IPS DF 19.7 (cell line): ENCODE data around the gene PRMT1.
"Not testable (repeated sequence)": the region's sequence is repeated elsewhere in the genome, so short reads cannot be mapped to it uniquely, and the experiment has no call there.

ENCODE experiments used
- DNase-seq: peaks from one replicate; pipeline ENCODE4 v3.0.0-alpha.2; 2013; ENCODE audit warnings: low read depth, low spot score

The PRMT1 gene

DNA sequence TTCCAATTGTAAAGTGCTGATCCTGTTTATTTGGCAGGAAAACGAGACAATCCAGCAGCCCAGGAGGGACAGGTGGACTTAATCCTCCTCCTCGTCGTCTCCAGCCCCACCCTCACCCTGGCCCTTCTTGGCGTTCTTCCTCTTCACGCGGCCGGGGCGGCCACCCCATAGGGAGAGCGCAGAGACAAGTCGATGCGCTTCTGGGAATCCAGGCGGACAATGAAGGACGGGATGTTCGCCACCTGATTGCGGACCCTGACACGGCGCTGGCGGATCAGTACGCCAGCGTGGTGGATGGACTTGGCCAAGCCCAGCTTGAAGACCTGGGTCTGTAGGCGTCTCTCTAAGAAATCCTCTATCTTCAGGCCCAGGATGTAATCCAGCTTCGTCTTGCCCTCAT lies 42.3 kb downstream of the PRMT1 start:
- not testable (repeated sequence) for DNase-seq

DNA sequence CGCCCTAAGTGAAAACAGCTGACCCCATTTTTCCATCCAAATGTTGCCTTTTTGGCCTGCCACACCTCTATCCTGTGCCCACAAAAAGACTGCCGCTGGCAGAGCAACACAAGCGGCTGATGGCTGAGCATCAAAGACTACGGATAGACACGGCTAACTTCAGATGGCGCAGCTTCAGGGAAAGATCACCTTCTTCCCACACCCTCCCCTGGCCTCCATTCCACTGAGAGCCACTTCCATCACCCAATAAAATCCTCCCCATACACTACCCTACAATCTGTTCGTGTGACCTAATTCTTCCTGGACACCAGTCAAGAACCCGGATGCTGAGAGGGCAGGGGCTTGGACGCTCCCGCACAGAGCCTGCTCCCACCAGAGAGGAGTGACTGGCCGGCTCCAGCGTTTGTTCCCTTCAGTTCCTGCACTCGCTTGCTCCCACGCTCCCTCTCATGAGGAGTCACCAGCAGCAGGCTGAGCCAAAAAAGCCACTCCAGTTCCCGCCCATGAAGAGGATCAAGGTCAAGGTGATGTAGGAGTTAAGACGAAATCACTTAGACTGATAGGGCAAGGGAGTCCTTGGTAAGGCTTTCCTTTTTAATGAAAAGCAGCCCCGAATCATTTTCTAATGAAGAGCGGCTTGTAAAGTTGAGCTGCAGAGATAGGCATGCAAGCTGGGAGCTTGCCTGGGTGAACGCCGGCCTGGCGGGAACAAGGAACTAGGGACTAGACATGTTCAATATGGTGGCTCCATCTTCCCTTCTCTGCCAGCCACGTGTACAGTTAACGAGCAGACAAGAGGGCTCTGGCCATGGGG lies 50.4 kb downstream of the PRMT1 start:
- no peak for DNase-seq

DNA sequence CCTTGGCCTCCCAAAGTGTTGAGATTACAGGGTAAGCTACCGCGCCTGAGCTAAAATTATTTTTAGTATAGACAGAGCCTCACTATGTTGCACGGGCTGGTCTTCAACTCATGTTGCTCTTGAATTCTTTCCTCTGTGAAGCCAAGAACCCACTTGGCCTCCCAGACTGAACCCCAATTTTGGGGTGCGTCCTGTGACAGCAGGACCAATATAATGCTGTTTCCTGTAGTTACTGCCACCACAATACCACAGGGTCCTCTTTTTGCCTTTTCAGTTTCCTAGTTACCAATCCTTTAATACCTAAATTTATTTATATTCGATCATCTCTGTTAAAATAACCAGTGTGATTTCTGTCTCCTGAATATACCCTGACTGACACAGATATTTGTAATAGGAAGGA lies 53.1 kb downstream of the PRMT1 start:
- DNase-seq: no peak
